GM13976 (cell line): ENCODE results near the gene USP49.
"Not testable (repeated sequence)": the region's sequence is repeated elsewhere in the genome, so short reads cannot be mapped to it uniquely, and the experiment has no call there.

Experiments
- DNase-seq: peaks from one replicate; pipeline ENCODE4 v3.0.0; 2012; ENCODE audit warnings: low spot score
- in situ Hi-C: fragments of 300-500 bp; cut with MboI; formaldehyde crosslinking; loops from one replicate; pipeline ENCODE4 v1.12.0; 2022; ENCODE audit warnings: low sequenced_read_pairs, mixed read lengths, inconsistent platforms; ENCODE audit not compliant: unreplicated experiment
- TF ChIP-seq, protein P1 (sequence below): IDR thresholded peaks from 2 replicates; pipeline ENCODE4 v1.5.1; 2012; ENCODE audit warnings: borderline replicate concordance, mild to moderate bottlenecking; ENCODE audit not compliant: insufficient read depth; ENCODE audit errors: extremely low read depth, missing control alignments, control extremely low read depth

Gene USP49

DNA sequence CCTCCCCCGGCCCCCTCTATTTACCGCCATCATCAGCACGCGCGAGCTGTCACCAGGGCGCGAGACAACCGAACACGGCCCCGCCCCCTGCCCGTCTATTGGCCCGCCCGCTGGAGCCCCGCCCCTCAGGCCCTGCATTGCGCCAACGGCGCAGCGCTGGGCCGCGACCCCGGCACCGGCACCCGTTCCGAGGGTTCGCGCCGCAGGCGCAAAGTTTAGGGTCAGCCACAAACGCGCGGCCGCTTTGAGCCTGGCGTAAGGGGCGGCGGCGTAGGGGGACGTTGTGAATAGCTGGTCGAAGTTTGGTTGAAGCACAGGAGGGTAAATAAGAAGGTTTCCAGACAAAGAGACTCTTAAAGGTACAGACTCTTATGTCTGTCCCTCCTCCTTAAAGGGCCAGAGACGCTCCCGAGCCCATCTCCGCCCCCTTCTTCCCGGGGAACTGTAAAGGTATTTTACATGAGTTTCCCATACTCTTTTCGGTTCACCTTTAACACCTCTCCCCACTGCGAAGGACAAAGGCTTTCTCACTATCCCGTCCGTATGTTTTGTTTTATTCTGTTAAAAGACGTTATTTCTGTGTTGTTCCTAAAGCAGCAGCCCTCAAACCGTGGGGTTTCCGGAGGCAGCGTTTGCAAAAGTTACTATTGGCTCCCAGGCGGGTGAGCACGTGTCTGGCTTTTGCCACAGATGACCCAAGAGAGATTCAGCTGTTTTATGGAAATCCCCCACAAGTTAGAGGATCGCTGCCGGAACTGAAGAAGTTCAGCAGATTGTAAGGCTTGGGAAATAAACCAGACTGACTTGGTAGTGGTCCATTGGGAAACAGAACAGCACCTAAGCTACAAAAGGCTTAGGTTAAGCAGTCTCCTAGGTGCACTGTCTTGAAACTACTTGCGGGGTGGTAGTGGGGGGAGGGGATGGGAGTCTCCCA is at the start of gene USP49:
USP49 (minus strand) TSS at position 76 of the 934 bp plus-strand sequence. CDS start 88,392 bp downstream, outside the sequence.
- in situ Hi-C loops: no loop called here
- peak; percentile 95 for DNase-seq
- TF ChIP-seq, protein P1, sequence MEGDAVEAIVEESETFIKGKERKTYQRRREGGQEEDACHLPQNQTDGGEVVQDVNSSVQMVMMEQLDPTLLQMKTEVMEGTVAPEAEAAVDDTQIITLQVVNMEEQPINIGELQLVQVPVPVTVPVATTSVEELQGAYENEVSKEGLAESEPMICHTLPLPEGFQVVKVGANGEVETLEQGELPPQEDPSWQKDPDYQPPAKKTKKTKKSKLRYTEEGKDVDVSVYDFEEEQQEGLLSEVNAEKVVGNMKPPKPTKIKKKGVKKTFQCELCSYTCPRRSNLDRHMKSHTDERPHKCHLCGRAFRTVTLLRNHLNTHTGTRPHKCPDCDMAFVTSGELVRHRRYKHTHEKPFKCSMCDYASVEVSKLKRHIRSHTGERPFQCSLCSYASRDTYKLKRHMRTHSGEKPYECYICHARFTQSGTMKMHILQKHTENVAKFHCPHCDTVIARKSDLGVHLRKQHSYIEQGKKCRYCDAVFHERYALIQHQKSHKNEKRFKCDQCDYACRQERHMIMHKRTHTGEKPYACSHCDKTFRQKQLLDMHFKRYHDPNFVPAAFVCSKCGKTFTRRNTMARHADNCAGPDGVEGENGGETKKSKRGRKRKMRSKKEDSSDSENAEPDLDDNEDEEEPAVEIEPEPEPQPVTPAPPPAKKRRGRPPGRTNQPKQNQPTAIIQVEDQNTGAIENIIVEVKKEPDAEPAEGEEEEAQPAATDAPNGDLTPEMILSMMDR: no peak

DNA sequence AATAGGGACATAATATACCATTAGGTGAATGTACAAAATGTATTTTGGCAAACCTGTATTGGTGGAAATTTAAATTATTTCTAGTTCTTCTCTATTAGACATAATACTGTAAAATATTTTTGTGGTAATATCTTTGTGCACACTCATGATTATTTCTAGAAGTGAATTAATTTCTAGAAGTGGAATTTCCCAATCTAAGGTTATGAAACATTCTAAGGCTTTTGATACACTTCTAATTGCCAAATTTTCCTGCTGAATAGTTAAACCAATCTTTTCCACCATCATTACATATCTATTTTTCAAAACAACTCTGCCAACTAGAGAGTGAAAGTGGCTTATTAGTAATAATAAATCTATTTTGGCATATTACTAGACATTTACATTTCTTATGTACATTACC is 48.3 kb upstream of the USP49 start:
- no peak for DNase-seq
- TF ChIP-seq, protein P1: no peak
- in situ Hi-C loops: no loop called here

DNA sequence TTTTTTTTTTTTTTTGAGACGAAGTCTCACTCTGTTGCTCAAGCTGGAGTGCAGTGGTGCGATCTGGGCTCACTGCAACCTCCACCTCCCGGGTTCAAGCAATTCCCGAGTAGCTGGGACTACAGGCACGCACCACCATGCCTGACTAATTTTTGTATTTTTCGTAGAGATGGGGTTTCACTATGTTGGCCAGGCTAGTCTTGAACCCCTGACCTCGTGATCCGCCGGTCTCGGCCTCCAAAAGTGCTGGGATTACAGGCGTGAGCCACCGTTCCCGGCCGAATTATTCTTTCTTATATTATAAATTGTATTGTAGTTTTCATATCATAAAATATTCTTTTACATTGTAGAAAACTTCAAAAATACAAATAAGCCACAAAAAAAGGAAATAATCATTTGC is 47.7 kb upstream of the USP49 start:
- DNase-seq, in situ Hi-C loops: not testable (repeated sequence)

DNA sequence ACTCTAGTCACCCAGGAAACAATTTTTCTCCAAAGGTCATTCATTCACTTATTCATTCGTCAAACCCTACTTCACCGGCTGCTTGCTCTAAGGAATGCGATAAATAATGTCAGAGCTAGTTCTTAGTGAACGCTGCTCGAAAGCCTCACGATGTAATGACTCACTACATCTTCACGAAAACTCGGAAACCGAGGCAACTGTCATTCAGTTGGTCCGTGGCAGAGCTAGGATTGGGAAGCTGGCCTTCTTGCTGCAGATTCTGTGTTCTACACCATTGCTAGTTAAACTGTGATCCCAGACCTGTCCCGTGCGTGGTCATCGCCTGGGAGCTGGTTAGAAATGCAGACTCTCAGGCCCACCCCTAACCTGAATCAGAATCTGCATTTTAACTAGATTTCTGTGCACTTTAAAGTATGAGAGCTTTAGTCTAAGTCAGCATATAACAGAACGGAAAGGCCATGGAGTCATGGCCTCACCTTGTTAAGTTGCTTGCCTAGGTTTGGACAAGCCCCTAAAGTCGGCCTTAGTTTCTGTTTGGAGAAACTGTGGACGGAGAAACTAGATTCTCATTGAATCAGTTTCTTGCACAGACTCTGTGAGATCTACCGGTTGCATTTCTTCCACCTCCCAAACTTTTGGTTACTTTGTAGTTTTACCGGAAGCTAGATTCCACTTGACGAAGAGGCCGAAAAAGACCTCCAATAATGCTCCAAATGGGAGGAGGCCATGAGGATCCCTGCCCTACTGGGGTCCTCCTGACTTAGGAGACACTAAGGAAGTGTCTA is 47.1 kb upstream of the USP49 start:
- in situ Hi-C loops: no loop called here
- TF ChIP-seq, protein P1: no peak
- no peak for DNase-seq

DNA sequence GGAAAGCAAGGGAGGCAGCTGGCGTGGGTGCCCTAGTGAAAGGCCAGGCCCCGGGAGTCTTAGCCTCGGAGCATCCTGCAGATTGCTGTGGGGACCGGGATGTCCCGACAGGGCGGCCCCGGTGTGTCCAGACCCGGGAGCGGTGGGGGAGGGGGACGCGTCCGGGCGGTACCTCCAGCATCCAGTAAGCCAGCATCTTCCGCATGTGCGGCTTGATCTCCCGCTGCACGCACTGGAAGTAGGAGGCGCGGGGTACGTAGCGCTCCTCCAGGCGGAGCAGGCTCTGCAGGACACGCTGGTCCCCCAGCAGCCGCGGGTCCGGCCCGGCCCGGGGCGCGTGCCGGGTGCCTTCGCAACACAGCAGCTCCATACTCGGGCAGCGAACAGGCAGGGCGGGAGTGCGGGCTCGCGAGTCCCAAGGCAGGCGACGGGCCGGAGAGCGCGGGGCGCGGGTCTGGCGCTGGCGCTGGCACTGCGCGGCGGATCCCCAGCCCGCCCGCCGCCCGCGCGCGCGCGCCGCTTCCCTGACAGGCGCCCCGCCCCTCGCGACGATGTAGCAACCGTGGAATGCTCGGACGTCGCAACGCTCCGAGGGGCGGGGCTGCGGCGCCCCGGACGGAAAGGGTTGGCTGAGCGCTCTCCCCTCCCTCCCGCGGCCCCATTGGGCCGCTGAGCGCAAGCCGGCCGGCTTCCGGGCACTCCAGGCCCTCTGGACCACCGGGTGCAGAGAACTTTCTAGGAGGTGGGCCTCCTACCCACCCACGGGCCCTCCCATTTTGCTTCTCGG is 46.3 kb upstream of the USP49 start, which contains the start of gene CCND3:
CCND3 (minus strand) TSS at position 529 of the 787 bp plus-strand sequence; CDS start at position 370, 159 bp downstream.
- in situ Hi-C loops: no loop called here
- TF ChIP-seq, protein P1: no peak
- peak; percentile 95 for DNase-seq

DNA sequence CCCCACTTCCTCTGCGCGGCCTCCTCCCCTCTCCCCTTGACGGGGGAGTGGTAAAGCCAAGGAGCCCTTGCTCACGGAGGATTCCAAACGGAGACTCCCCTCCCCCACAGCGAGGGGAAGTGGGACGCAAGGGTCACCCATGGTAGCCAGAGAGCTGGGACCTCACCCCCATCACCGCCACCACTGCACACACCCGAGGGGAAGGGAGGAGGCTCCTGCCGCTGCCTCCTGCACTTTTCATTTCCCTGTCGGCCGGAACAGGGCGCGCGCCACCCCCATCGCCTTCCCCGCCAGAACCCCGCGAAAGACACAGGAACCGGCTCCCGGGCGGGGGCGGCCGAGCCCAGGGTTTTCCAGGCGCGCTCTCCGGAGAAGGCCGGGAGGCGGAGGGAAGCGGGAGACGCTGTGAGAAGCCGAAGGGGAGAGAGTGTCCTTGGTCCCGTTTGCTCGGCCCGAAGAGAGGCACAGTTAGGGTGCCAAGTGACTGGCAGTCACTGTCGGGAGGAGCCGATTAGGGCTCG is 45.6 kb upstream of the USP49 start:
- in situ Hi-C loops: no loop called here
- TF ChIP-seq, protein P1: no peak
- DNase-seq: peak; percentile 54
